Measurements from ENCODE around the gene TSACC.

TSACC gene

GRCh38 chr1:156387870-156388173, 49.5 kb downstream of the TSACC start:
- Histone ChIP-seq H3K36me3 (replicated peaks; ENCODE audit: insufficient read depth, low read length) (no peaks in the 10 kb centered on the region), H3K27me3 (replicated peaks; ENCODE audit: insufficient read depth, low read length) (peaks cover 63% of the 10 kb centered on the region), H3K4me1 (ENCODE audit: low read length) (no peaks in the 10 kb centered on the region), H2AFZ (ENCODE audit: low read length) (no peak overlapping the region), H3K4me3 (ENCODE audit: low read length) (no peak overlapping the region), H3K9me2 (replicated peaks; ENCODE audit: insufficient read depth, low read length) (no peaks in the 10 kb centered on the region), H4K20me1 (ENCODE audit: insufficient read depth, low read length) (no peaks in the 10 kb centered on the region), H3K79me2 (ENCODE audit: low read length) (no peaks in the 10 kb centered on the region), H3F3A (ENCODE audit: insufficient read depth, low read length) (no peaks in the 10 kb centered on the region), H3K27ac (ENCODE audit: low read length) (no peak overlapping the region), H3K9ac (ENCODE audit: low read length) (no peak overlapping the region), H3K9me3 (replicated peaks; ENCODE audit: insufficient read depth, low read length) (no peaks in the 10 kb centered on the region), H3K4me2 (ENCODE audit: low read depth, low read length) (no peak overlapping the region)
- TF ChIP-seq EZH2phosphoT487 (IDR thresholded peaks at IDR 0.05; ENCODE audit: low read length) (no peak), CTCF (IDR thresholded peaks at IDR 0.05; ENCODE audit: low read length) (no peak), EZH2 (optimal IDR thresholded peaks at IDR 0.05; ENCODE audit: low read depth, low read length) (peak; percentile 76)
- DNase-seq: no peak

- Histone ChIP-seq H3K4me1 (ENCODE audit: low read length) (no peaks in the 10 kb centered on the region), H3F3A (ENCODE audit: insufficient read depth, low read length) (no peaks in the 10 kb centered on the region), H3K9ac (ENCODE audit: low read length) (no peak overlapping the region), H3K9me2 (replicated peaks; ENCODE audit: insufficient read depth, low read length) (no peaks in the 10 kb centered on the region), H3K79me2 (ENCODE audit: low read length) (no peaks in the 10 kb centered on the region), H3K36me3 (replicated peaks; ENCODE audit: insufficient read depth, low read length) (no peaks in the 10 kb centered on the region), H3K9me3 (replicated peaks; ENCODE audit: insufficient read depth, low read length) (no peaks in the 10 kb centered on the region), H2AFZ (ENCODE audit: low read length) (no peak overlapping the region), H3K27me3 (replicated peaks; ENCODE audit: insufficient read depth, low read length) (peaks cover 63% of the 10 kb centered on the region), H3K4me3 (ENCODE audit: low read length) (no peak overlapping the region), H3K27ac (ENCODE audit: low read length) (no peak overlapping the region), H3K4me2 (ENCODE audit: low read depth, low read length) (peak overlapping the region; percentile 31; the same call in 1 of the 2 replicates), H4K20me1 (ENCODE audit: insufficient read depth, low read length) (no peaks in the 10 kb centered on the region)
- TF ChIP-seq CTCF (IDR thresholded peaks at IDR 0.05; ENCODE audit: low read length) (no peak), EZH2phosphoT487 (IDR thresholded peaks at IDR 0.05; ENCODE audit: low read length) (no peak), EZH2 (optimal IDR thresholded peaks at IDR 0.05; ENCODE audit: low read depth, low read length) (no peak)
- DNase-seq: peak; percentile 25
These were observed 50.1 kb downstream of the TSACC start for GRCh38 chr1:156388174-156389137.

- no peak for DNase-seq
- peaks cover 63% of the 10 kb centered on the region for H3K27me3 ChIP-seq (replicated peaks; ENCODE audit: insufficient read depth, low read length)
- H3K36me3 ChIP-seq (replicated peaks; ENCODE audit: insufficient read depth, low read length): no peaks in the 10 kb centered on the region
- no peak overlapping the region for H3K4me2 ChIP-seq (ENCODE audit: low read depth, low read length)
- no peaks in the 10 kb centered on the region for H3K79me2 ChIP-seq (ENCODE audit: low read length)
- TF ChIP-seq EZH2phosphoT487 (IDR thresholded peaks at IDR 0.05; ENCODE audit: low read length) (no peak), EZH2 (optimal IDR thresholded peaks at IDR 0.05; ENCODE audit: low read depth, low read length) (no peak)
- no peak overlapping the region for H3K4me3 ChIP-seq (ENCODE audit: low read length)
- no peaks in the 10 kb centered on the region for H4K20me1 ChIP-seq (ENCODE audit: insufficient read depth, low read length)
- H3K4me1 ChIP-seq (ENCODE audit: low read length): no peaks in the 10 kb centered on the region
- no peaks in the 10 kb centered on the region for H3F3A ChIP-seq (ENCODE audit: insufficient read depth, low read length)
- H3K27ac ChIP-seq (ENCODE audit: low read length): no peak overlapping the region
- H2AFZ ChIP-seq (ENCODE audit: low read length): no peak overlapping the region
- H3K9me2 ChIP-seq (replicated peaks; ENCODE audit: insufficient read depth, low read length): no peaks in the 10 kb centered on the region
- H3K9ac ChIP-seq (ENCODE audit: low read length): no peak overlapping the region
- H3K9me3 ChIP-seq (replicated peaks; ENCODE audit: insufficient read depth, low read length): no peaks in the 10 kb centered on the region
These were observed 51.0 kb downstream of the TSACC start for GRCh38 chr1:156389311-156389710.
